HEK293 (cell line): ENCODE results near the gene GGA1.
A peak's percentile ranks its signal among the peaks of the same experiment; 100 is the strongest.

Source experiments
- HIC1 ChIP-seq: fragments of 450-650 bp; formaldehyde crosslinking; IDR thresholded peaks from 2 replicates; pipeline ENCODE4 v1.5.1; 2016; ENCODE audit warnings: missing biosample characterization, missing genetic modification characterization
- KLF7 ChIP-seq: fragments of 450-650 bp; formaldehyde crosslinking; IDR thresholded peaks from 2 replicates; pipeline ENCODE4 v1.5.1; 2016; ENCODE audit warnings: missing biosample characterization, missing genetic modification characterization, borderline replicate concordance
- KLF8 ChIP-seq: fragments of 450-650 bp; formaldehyde crosslinking; IDR thresholded peaks from 2 replicates; pipeline ENCODE4 v1.5.1; 2016; ENCODE audit warnings: missing biosample characterization, missing genetic modification characterization
- REPIN1 ChIP-seq: fragments of 450-650 bp; formaldehyde crosslinking; IDR thresholded peaks from 2 replicates; pipeline ENCODE4 v1.5.1; 2017; ENCODE audit warnings: missing biosample characterization, missing genetic modification characterization, low read depth
- SALL2 ChIP-seq: fragments of 450-650 bp; formaldehyde crosslinking; IDR thresholded peaks from 2 replicates; pipeline ENCODE4 v1.5.0; 2017; ENCODE audit warnings: missing biosample characterization, mild to moderate bottlenecking, missing genetic modification characterization, borderline replicate concordance
- SETDB1 ChIP-seq: IDR thresholded peaks from one replicate; pipeline ENCODE4 v1.6.1; 2017; ENCODE audit warnings: mild to moderate bottlenecking, low read length, moderate library complexity, mixed read lengths; ENCODE audit not compliant: insufficient read length
- SP2 ChIP-seq: fragments of 450-650 bp; formaldehyde crosslinking; IDR thresholded peaks from 2 replicates; pipeline ENCODE4 v1.5.1; 2016; ENCODE audit warnings: missing biosample characterization, missing genetic modification characterization
- SP3 ChIP-seq: fragments of 450-650 bp; formaldehyde crosslinking; IDR thresholded peaks from 2 replicates; pipeline ENCODE4 v1.5.1; 2016; ENCODE audit warnings: missing biosample characterization, missing genetic modification characterization
- SP7 ChIP-seq: fragments of 450-650 bp; formaldehyde crosslinking; IDR thresholded peaks from 2 replicates; pipeline ENCODE4 v1.5.1; 2016; ENCODE audit warnings: missing biosample characterization, missing genetic modification characterization
- WT1 ChIP-seq: fragments of 450-650 bp; formaldehyde crosslinking; IDR thresholded peaks from 2 replicates; pipeline ENCODE4 v1.5.1; 2016; ENCODE audit warnings: missing biosample characterization, missing genetic modification characterization
- ZBTB8A ChIP-seq: fragments of 450-650 bp; formaldehyde crosslinking; IDR thresholded peaks from 2 replicates; pipeline ENCODE4 v1.5.1; 2016; ENCODE audit warnings: missing biosample characterization, missing genetic modification characterization
- ZEB2 ChIP-seq: fragments of 450-650 bp; formaldehyde crosslinking; IDR thresholded peaks from 2 replicates; pipeline ENCODE4 v1.5.1; 2016; ENCODE audit warnings: missing biosample characterization, missing genetic modification characterization
- ZFHX2 ChIP-seq: fragments of 450-650 bp; formaldehyde crosslinking; conservative IDR thresholded peaks from 2 replicates; pipeline ENCODE4 v1.5.1; 2016; ENCODE audit warnings: missing biosample characterization, missing genetic modification characterization
- ZNF169 ChIP-seq: fragments of 450-650 bp; formaldehyde crosslinking; IDR thresholded peaks from 2 replicates; pipeline ENCODE4 v1.5.1; 2016; ENCODE audit warnings: missing biosample characterization, missing genetic modification characterization
- ZNF23 ChIP-seq: fragments of 450-650 bp; formaldehyde crosslinking; IDR thresholded peaks from 2 replicates; pipeline ENCODE4 v1.5.1; 2016; ENCODE audit warnings: missing biosample characterization, missing genetic modification characterization, borderline replicate concordance
- ZNF24 ChIP-seq: fragments of 450-650 bp; formaldehyde crosslinking; IDR thresholded peaks from 2 replicates; pipeline ENCODE4 v1.5.1; 2016; ENCODE audit warnings: missing biosample characterization, missing genetic modification characterization
- ZNF341 ChIP-seq: fragments of 450-650 bp; formaldehyde crosslinking; IDR thresholded peaks from 2 replicates; pipeline ENCODE4; 2016; ENCODE audit warnings: low read depth, missing biosample characterization, missing genetic modification characterization
- ZNF423 ChIP-seq: fragments of 450-650 bp; formaldehyde crosslinking; IDR thresholded peaks from 2 replicates; pipeline ENCODE4 v1.5.1; 2016; ENCODE audit warnings: missing biosample characterization, missing genetic modification characterization
- ZNF433 ChIP-seq: fragments of 450-650 bp; formaldehyde crosslinking; IDR thresholded peaks from 2 replicates; pipeline ENCODE4 v1.5.1; 2016; ENCODE audit warnings: missing biosample characterization, missing genetic modification characterization, low read depth
- ZNF571 ChIP-seq: fragments of 450-650 bp; formaldehyde crosslinking; IDR thresholded peaks from 2 replicates; pipeline ENCODE4 v1.5.0; 2017; ENCODE audit warnings: missing biosample characterization, missing genetic modification characterization
- ZNF580 ChIP-seq: fragments of 450-650 bp; formaldehyde crosslinking; IDR thresholded peaks from 2 replicates; pipeline ENCODE4 v1.5.1; 2016; ENCODE audit warnings: missing biosample characterization, missing genetic modification characterization
- ZNF645 ChIP-seq: fragments of 450-650 bp; formaldehyde crosslinking; IDR thresholded peaks from 2 replicates; pipeline ENCODE4; 2016; ENCODE audit warnings: missing biosample characterization, missing genetic modification characterization
- ZNF664 ChIP-seq: fragments of 450-650 bp; formaldehyde crosslinking; IDR thresholded peaks from 2 replicates; pipeline ENCODE4 v1.5.1; 2016; ENCODE audit warnings: missing biosample characterization, missing genetic modification characterization
- ZNF747 ChIP-seq: fragments of 450-650 bp; formaldehyde crosslinking; IDR thresholded peaks from 2 replicates; pipeline ENCODE4 v1.5.1; 2016; ENCODE audit warnings: missing biosample characterization, missing genetic modification characterization
- ZNF830 ChIP-seq: fragments of 450-650 bp; IDR thresholded peaks from 2 replicates; pipeline ENCODE4 v1.5.0; 2018; ENCODE audit warnings: missing biosample characterization, missing genetic modification characterization, low read depth, mild to moderate bottlenecking, moderate library complexity
- ZNF843 ChIP-seq: fragments of 450-650 bp; formaldehyde crosslinking; IDR thresholded peaks from 2 replicates; pipeline ENCODE4 v1.5.1; 2016; ENCODE audit warnings: missing biosample characterization, missing genetic modification characterization
- TF ChIP-seq, protein P1 (sequence below): fragments of 450-650 bp; formaldehyde crosslinking; IDR thresholded peaks from 2 replicates; pipeline ENCODE4 v1.5.1; 2016; ENCODE audit warnings: missing biosample characterization, missing genetic modification characterization
- TF ChIP-seq, protein P2 (sequence below): fragments of 450-650 bp; formaldehyde crosslinking; IDR thresholded peaks from 2 replicates; pipeline ENCODE4 v1.5.1; 2017; ENCODE audit warnings: missing biosample characterization, missing genetic modification characterization
- TF ChIP-seq, protein P3 (sequence below): fragments of 450-650 bp; IDR thresholded peaks from 2 replicates; pipeline ENCODE4 v1.5.1; 2018; ENCODE audit warnings: missing biosample characterization, missing genetic modification characterization
- TF ChIP-seq, protein P4 (sequence below): fragments of 450-650 bp; formaldehyde crosslinking; IDR thresholded peaks from 2 replicates; pipeline ENCODE4 v1.5.1; 2016; ENCODE audit warnings: missing biosample characterization, missing genetic modification characterization

GGA1 gene

GRCh38 chr22:37676736-37677492 lies 68.3 kb downstream of the GGA1 start (continued):
- TF ChIP-seq, protein P1, sequence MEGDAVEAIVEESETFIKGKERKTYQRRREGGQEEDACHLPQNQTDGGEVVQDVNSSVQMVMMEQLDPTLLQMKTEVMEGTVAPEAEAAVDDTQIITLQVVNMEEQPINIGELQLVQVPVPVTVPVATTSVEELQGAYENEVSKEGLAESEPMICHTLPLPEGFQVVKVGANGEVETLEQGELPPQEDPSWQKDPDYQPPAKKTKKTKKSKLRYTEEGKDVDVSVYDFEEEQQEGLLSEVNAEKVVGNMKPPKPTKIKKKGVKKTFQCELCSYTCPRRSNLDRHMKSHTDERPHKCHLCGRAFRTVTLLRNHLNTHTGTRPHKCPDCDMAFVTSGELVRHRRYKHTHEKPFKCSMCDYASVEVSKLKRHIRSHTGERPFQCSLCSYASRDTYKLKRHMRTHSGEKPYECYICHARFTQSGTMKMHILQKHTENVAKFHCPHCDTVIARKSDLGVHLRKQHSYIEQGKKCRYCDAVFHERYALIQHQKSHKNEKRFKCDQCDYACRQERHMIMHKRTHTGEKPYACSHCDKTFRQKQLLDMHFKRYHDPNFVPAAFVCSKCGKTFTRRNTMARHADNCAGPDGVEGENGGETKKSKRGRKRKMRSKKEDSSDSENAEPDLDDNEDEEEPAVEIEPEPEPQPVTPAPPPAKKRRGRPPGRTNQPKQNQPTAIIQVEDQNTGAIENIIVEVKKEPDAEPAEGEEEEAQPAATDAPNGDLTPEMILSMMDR (tag by site-specific recombination): no peak
- TF ChIP-seq ZNF843 (tag by site-specific recombination) (peak; percentile 24; the same call in 1 of the 2 replicates), ZBTB8A (tag by site-specific recombination) (peak; percentile 33; the same call in 1 of the 2 replicates), WT1 (peak; percentile 76), ZFHX2 (tag by site-specific recombination) (peak; percentile 94), ZNF580 (tag by site-specific recombination) (no peak), HIC1 (tag by site-specific recombination) (peak; percentile 82), ZNF571 (tag by site-specific recombination) (no peak), SP3 (peak; percentile 94), ZNF24 (tag by site-specific recombination) (peak; percentile 100), SP2 (tag by site-specific recombination) (peak; percentile 88), KLF7 (tag by site-specific recombination) (peak; percentile 78; the same call in 1 of the 2 replicates), SP7 (peak; percentile 91), ZNF341 (tag by site-specific recombination) (0 out of 2 replicates have a peak, but pooled peaks have one; percentile 60), SETDB1 (no peak), REPIN1 (no peak), ZNF664 (tag by site-specific recombination) (0 out of 2 replicates have a peak, but pooled peaks have one; percentile 19), ZNF747 (no peak), ZNF23 (no peak), SALL2 (tag by site-specific recombination) (no peak), ZNF830 (tag by site-specific recombination) (no peak), ZNF433 (no peak), ZNF423 (tag by site-specific recombination) (no peak), ZEB2 (peak; percentile 78; the same call in 1 of the 2 replicates), ZNF169 (tag by site-specific recombination) (0 out of 2 replicates have a peak, but pooled peaks have one; percentile 18), KLF8 (tag by site-specific recombination) (peak; percentile 88), ZNF645 (tag by site-specific recombination) (no peak)
- TF ChIP-seq, protein P2, sequence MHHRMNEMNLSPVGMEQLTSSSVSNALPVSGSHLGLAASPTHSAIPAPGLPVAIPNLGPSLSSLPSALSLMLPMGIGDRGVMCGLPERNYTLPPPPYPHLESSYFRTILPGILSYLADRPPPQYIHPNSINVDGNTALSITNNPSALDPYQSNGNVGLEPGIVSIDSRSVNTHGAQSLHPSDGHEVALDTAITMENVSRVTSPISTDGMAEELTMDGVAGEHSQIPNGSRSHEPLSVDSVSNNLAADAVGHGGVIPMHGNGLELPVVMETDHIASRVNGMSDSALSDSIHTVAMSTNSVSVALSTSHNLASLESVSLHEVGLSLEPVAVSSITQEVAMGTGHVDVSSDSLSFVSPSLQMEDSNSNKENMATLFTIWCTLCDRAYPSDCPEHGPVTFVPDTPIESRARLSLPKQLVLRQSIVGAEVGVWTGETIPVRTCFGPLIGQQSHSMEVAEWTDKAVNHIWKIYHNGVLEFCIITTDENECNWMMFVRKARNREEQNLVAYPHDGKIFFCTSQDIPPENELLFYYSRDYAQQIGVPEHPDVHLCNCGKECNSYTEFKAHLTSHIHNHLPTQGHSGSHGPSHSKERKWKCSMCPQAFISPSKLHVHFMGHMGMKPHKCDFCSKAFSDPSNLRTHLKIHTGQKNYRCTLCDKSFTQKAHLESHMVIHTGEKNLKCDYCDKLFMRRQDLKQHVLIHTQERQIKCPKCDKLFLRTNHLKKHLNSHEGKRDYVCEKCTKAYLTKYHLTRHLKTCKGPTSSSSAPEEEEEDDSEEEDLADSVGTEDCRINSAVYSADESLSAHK (tag by site-specific recombination): no peak; the same call in 1 of the 2 replicates
- TF ChIP-seq, protein P3, sequence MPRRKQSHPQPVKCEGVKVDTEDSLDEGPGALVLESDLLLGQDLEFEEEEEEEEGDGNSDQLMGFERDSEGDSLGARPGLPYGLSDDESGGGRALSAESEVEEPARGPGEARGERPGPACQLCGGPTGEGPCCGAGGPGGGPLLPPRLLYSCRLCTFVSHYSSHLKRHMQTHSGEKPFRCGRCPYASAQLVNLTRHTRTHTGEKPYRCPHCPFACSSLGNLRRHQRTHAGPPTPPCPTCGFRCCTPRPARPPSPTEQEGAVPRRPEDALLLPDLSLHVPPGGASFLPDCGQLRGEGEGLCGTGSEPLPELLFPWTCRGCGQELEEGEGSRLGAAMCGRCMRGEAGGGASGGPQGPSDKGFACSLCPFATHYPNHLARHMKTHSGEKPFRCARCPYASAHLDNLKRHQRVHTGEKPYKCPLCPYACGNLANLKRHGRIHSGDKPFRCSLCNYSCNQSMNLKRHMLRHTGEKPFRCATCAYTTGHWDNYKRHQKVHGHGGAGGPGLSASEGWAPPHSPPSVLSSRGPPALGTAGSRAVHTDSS: no peak
- TF ChIP-seq, protein P4, sequence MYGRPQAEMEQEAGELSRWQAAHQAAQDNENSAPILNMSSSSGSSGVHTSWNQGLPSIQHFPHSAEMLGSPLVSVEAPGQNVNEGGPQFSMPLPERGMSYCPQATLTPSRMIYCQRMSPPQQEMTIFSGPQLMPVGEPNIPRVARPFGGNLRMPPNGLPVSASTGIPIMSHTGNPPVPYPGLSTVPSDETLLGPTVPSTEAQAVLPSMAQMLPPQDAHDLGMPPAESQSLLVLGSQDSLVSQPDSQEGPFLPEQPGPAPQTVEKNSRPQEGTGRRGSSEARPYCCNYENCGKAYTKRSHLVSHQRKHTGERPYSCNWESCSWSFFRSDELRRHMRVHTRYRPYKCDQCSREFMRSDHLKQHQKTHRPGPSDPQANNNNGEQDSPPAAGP (tag by site-specific recombination): peak; percentile 96
